Nucleus accumbens (tissue), 56 donors: ENCODE measurements around the gene SIGLECL1.

ENCODE experiments used
- DNase-seq, 56 donors: peaks; one replicate each; lab custom pipeline; 2025; lab: John Stamatoyannopoulos, UW

The SIGLECL1 gene

DNA sequence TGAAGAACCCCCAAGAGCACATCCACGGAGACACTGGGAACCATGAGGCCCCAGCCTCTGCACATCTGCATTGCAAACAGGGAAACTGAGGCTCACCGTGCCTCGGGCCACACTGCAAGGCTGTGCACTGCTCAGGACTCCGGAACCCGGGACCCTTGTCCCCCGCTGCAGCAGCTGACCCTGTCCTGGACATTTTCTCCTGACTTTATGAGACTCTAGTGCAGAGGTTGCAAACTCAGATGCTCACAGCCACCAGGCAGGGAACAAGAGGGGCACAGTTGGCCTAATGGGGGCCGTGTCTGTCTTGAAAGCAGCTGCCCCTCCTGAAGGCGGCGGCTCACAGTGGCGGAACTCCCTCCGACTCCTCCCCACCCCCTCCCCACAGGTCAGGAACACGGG is 44.1 kb downstream of the SIGLECL1 start:
- DNase-seq: no peak

GRCh38 chr19:51295382-51296126 is 44.7 kb downstream of the SIGLECL1 start:
- DNase-seq: no peak

- DNase-seq: no peak
These were observed 45.6 kb downstream of the SIGLECL1 start for GRCh38 chr19:51296336-51297093.

DNA sequence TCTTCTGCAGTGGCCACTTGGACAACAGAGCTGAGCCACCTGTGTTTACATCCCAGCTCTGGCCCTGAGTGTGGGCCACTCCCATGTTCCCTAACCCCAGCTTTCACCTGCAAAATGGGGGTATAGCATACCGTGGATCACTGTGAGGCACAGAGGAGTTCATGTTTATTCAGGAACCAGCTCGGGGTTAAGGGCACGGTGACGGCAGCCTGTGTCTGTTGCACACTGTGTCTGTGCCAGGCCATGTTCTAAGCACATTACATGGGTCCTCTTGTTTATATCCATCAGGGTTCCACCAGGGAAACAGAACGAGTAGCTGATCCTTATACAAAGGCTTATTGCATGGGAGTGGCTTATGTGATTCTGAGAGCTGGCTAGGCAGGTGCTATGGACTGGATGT is 46.5 kb downstream of the SIGLECL1 start:
- DNase-seq: no peak

GRCh38 chr19:51301266-51301665 is 50.4 kb downstream of the SIGLECL1 start:
- no peak for DNase-seq

DNA sequence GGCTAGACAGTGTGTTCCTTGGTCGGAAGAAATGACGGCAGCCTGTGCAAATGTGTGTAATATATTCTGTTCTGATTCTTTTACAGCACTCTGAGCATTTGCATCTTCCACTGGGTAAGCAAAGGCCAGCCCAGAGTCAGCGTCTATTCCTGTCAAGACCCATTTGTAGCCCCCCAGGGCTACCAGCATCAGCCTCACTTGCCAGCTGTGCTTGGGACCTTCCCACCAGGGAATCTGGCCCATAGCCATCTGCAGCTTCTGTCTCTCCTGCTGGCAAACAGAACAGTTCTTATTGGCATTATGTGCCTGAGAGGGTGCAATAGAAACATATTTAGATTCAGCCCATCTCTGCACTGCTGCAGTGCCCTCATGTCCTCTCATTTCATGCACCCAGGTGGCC is 54.6 kb downstream of the SIGLECL1 start:
- no peak for DNase-seq

GRCh38 chr19:51311351-51312257 is 60.7 kb downstream of the SIGLECL1 start, which contains the start of gene IGLON5:
TSS of gene IGLON5 (plus strand) at chr19:51311644. CDS start at chr19:51311848, 204 bp downstream.
- peak in 10 of 56 donors; percentile 2 to 35 (median 10) for DNase-seq

DNA sequence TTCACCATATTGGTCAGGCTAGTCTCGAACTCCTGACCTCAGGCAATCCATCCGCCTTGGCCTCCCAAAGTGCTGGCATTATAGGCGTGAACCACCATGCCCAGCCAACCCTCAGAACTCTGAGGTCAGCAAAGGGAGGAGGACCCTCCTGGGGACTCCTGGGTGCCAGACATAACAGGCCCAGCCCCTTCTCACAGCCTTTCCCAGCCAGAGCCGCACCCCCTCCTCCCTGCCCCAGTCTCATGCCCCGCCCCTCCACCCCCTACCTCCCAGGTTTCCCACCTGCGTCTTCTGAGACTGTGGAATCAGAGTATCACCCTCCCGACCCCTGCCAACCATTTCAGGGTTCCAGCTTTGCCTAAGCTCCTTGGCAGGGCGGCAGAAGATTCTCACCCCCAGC is 65.8 kb downstream of the SIGLECL1 start:
- DNase-seq: no peak

DNA sequence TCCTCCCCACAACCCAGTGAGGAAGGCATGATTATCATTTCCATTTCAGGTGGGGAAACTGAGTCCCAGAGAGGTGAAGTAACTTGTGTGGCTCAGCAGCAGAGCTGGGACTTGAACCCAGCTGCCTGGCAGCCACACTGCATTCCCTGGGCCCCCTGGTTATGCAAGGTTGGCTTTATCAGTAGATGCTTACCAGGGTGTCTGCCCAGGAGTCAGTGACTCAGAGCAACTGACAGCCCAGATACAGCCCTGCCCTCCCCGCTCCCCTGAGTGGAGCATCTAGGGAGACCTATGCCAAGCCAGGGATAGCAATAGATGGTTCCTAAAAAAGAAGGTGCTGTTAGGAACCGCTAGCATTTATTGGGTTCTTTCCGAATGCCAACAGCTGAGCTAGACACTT is 66.5 kb downstream of the SIGLECL1 start:
- DNase-seq: no peak

DNA sequence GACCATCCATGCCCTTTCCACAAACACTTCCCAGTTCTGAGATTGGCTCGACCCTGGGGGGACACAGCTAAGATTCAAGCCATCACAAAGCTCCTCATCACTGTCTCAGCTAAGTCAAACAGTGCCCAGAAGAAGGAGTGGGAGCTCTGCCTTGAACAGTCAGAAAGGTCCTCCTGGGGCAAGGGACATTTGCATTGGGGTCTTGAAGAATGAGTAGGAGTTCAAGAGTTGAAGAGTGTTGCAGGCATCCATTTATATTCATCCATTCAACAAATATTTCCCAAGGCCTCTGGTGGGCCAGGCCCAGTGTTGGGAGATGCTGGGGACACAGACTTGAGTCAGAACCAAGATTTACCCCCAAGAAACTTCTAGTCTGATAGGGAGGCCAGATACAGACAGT is 67.1 kb downstream of the SIGLECL1 start:
- no peak for DNase-seq
